Mesenchymal stem cell (in vitro differentiated cells and primary cell): ENCODE results near the gene SLC6A17.

Experiments
- DNase-seq: peaks from one replicate; pipeline ENCODE4 v3.0.0-alpha.2; 2013
- H2AFZ ChIP-seq: one replicate; pipeline ENCODE4 v1.6.1; 2013; ENCODE audit warnings: low read depth, mild to moderate bottlenecking, control low read depth, inconsistent platforms, low read length, moderate library complexity
- H2AK5ac ChIP-seq: 2 replicates; pipeline ENCODE4 v1.6.1; 2013; ENCODE audit warnings: low read length, moderate library complexity, mild to moderate bottlenecking, inconsistent platforms; ENCODE audit not compliant: severe bottlenecking
- H2BK120ac ChIP-seq: one replicate; pipeline ENCODE4 v1.6.1; 2013; ENCODE audit warnings: low read depth, mild to moderate bottlenecking, inconsistent platforms, low read length, moderate library complexity
- H2BK12ac ChIP-seq, 2 experiments: one replicate each; pipeline ENCODE4 v1.6.1; 2013; ENCODE audit warnings: inconsistent platforms in 2 of 2, low read length in 2 of 2, mild to moderate bottlenecking in 2 of 2, moderate library complexity in 2 of 2, control low read depth in 1 of 2
- H2BK15ac ChIP-seq: one replicate; pipeline ENCODE4 v1.6.1; 2013; ENCODE audit warnings: mild to moderate bottlenecking, low read depth, inconsistent platforms; ENCODE audit not compliant: poor library complexity, severe bottlenecking
- H2BK5ac ChIP-seq: 2 replicates; pipeline ENCODE4 v1.6.1; 2013; ENCODE audit warnings: low read depth, mild to moderate bottlenecking, low read length, control low read depth, inconsistent platforms; ENCODE audit not compliant: poor library complexity, severe bottlenecking
- H3K14ac ChIP-seq, 2 experiments: one replicate each; pipeline ENCODE4 v1.6.1; 2013; ENCODE audit warnings: inconsistent platforms in 2 of 2, low read length in 2 of 2, control low read depth in 1 of 2, mild to moderate bottlenecking in 1 of 2, moderate library complexity in 1 of 2
- H3K18ac ChIP-seq, 2 experiments: one replicate each; pipeline ENCODE4 v1.6.1; 2013; ENCODE audit warnings: inconsistent platforms in 2 of 2, low read length in 2 of 2, control low read depth in 1 of 2, low read depth in 1 of 2, mild to moderate bottlenecking in 1 of 2
- H3K23ac ChIP-seq, 2 experiments: one replicate each; pipeline ENCODE4 v1.6.1; 2013; ENCODE audit warnings: inconsistent platforms in 2 of 2, low read length in 2 of 2, mild to moderate bottlenecking in 2 of 2, moderate library complexity in 2 of 2, control low read depth in 1 of 2
- H3K27ac ChIP-seq: 2 replicates; pipeline ENCODE4 v1.5.1; 2013; ENCODE audit warnings: mild to moderate bottlenecking, moderate library complexity, low read length, control low read depth, inconsistent platforms; ENCODE audit not compliant: poor library complexity, severe bottlenecking
- H3K27me3 ChIP-seq, 2 experiments: 2 replicates each; pipeline versions ENCODE4 v1.6.1 to v1.7.0; 2013; ENCODE audit warnings: low read length in 2 of 2, mild to moderate bottlenecking in 2 of 2, moderate library complexity in 2 of 2, control low read depth in 1 of 2, inconsistent platforms in 1 of 2; ENCODE audit not compliant: control insufficient read depth in 1 of 2, insufficient read depth in 1 of 2
- H3K36me3 ChIP-seq, 2 experiments: 2 replicates each; pipeline versions ENCODE4 v1.6.1 to v1.7.0; 2013; ENCODE audit warnings: low read length in 2 of 2, control low read depth in 1 of 2, inconsistent platforms in 1 of 2, low read depth in 1 of 2, mild to moderate bottlenecking in 1 of 2; ENCODE audit not compliant: insufficient read depth in 2 of 2, control insufficient read depth in 1 of 2
- H3K4ac ChIP-seq, 2 experiments: one replicate each; pipeline ENCODE4 v1.6.1; 2013; ENCODE audit warnings: inconsistent platforms in 2 of 2, low read length in 2 of 2, mild to moderate bottlenecking in 2 of 2, moderate library complexity in 2 of 2, control low read depth in 1 of 2, low read depth in 1 of 2
- H3K4me1 ChIP-seq: 2 replicates; pipeline ENCODE4 v1.6.1; 2013; ENCODE audit warnings: low read depth, low read length, control low read depth; ENCODE audit not compliant: control insufficient read depth, insufficient read depth
- H3K4me2 ChIP-seq: 2 replicates; pipeline ENCODE4 v1.6.1; 2013; ENCODE audit warnings: low read length, mild to moderate bottlenecking, inconsistent platforms; ENCODE audit not compliant: poor library complexity, severe bottlenecking
- H3K4me3 ChIP-seq, 2 experiments: 2 replicates each; pipeline versions ENCODE4 v1.5.1 to v1.7.0; 2013; ENCODE audit warnings: low read length in 2 of 2, mild to moderate bottlenecking in 2 of 2, control low read depth in 1 of 2, low read depth in 1 of 2; ENCODE audit not compliant: insufficient read depth in 1 of 2
- H3K79me1 ChIP-seq: replicated peaks from 2 replicates; pipeline ENCODE4 v1.6.1; 2013; ENCODE audit warnings: mild to moderate bottlenecking, control low read depth, low read length, inconsistent platforms; ENCODE audit not compliant: poor library complexity, severe bottlenecking
- H3K9ac ChIP-seq: 2 replicates; pipeline ENCODE4 v1.7.0; 2013; ENCODE audit warnings: mild to moderate bottlenecking, low read length, moderate library complexity
- H3K9me3 ChIP-seq: 2 replicates; pipeline ENCODE4 v1.7.0; 2013; ENCODE audit warnings: mild to moderate bottlenecking, low read length; ENCODE audit not compliant: control insufficient read depth
- H4K8ac ChIP-seq: one replicate; pipeline ENCODE4 v1.6.1; 2013; ENCODE audit warnings: inconsistent platforms, mild to moderate bottlenecking, low read length, moderate library complexity
- H4K91ac ChIP-seq: one replicate; pipeline ENCODE4 v1.6.1; 2013; ENCODE audit warnings: mild to moderate bottlenecking, low read length, inconsistent platforms
- WGBS: methylation state at CpG from one replicate; pipeline ENCODE4 v1.1.7; 2013; ENCODE audit warnings: mixed read lengths; 5-methylcytosine and 5-hydroxymethylcytosine counted together

Gene SLC6A17

DNA sequence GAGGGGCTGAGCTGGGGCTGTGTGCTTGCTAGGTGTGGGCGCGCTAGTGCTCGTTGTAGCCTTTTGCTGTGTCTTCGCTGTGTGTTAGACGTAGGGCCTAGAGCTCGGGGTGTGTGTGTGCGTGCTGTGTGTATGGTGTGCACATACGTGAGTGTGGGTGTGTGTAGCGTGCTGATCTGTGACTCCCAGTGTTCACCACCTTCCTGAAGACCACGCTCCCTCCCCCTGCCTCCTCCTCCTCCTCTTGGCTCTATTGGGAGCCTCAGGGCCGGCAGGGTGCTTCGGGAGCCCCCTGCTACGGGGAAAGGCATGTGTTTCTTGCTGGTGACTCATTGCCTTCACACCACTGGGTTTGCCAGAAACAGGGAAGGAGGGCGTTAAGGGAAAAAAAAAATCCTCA, 50.4 kb downstream of the SLC6A17 start:
- no peak overlapping the region for H3K27ac ChIP-seq
- H3K27me3 ChIP-seq, result peaks cover 0 to 5% of the 10 kb centered on the region in 2 experiments
- peaks cover 8% of the 10 kb centered on the region for H3K4me1 ChIP-seq
- H3K36me3 ChIP-seq, result no peaks in the 10 kb centered on the region
- H3K4me3 ChIP-seq, result no peak overlapping the region
- H3K23ac ChIP-seq, result no peak overlapping the region
- peak; percentile 12 for DNase-seq
- peak overlapping the region; percentile 0 for H4K91ac ChIP-seq
- no peak overlapping the region for H2BK12ac ChIP-seq
- H3K4me2 ChIP-seq, result no peak overlapping the region
- no peak overlapping the region for H2BK5ac ChIP-seq
- H3K79me1 ChIP-seq, result no peaks in the 10 kb centered on the region
- H3K18ac ChIP-seq, result no peak overlapping the region
- H3K9me3 ChIP-seq, result no peaks in the 10 kb centered on the region
- no peak overlapping the region for H2BK120ac ChIP-seq
- WGBS, result 54% methylated on average over 8 of the region's 14 CpGs
- no peak overlapping the region for H3K9ac ChIP-seq
- H3K14ac ChIP-seq, result no peak overlapping the region
- H2BK15ac ChIP-seq, result no peak overlapping the region
- no peak overlapping the region for H3K4ac ChIP-seq
- H4K8ac ChIP-seq, result no peak overlapping the region
- no peak overlapping the region for H2AFZ ChIP-seq
- H2AK5ac ChIP-seq, result no peak overlapping the region

DNA sequence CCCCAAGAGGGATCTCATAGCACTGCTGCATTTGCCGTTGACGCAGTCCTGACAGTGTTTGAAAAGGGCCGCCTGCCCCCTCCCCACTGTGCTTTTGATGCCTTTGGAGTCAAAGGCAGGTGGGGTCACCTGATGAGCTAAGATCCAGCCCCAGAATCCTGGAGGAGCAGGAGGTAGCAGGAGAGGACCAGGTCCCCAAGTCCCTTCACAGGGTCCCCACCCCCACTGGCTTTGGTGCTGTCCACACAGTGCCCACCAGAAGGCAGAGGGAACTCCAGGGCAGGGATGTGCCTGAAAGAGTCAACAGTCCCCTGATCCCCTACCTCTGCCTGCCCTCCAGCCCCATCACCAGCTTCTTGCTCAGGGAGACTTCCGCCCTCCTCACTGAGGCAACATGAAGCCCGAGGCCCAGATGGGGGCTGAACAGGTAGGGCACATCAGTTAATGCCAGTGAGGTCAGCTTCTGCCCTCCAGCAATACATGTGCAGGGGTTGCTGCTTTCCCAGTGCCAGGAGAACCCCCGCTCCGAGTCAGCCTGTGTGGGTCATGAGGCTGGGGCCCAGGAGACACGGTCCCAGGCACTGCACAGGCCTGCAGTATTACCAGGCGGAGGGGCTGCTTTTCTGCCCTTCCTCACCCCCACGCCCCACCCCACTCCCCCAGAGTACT, 51.0 kb downstream of the SLC6A17 start:
- Histone ChIP-seq H3K4me3 (no peak overlapping the region), H3K18ac (no peak overlapping the region), H2AFZ (no peak overlapping the region), H3K27ac (no peak overlapping the region), H3K4me2 (no peak overlapping the region), H3K9ac (no peak overlapping the region), H3K23ac (no peak overlapping the region), H4K8ac (no peak overlapping the region), H2AK5ac (no peak overlapping the region), H2BK120ac (no peak overlapping the region), H3K36me3 (no peaks in the 10 kb centered on the region), H2BK15ac (no peak overlapping the region), H3K4me1 (peaks cover 8% of the 10 kb centered on the region), H2BK12ac (no peak overlapping the region), H3K9me3 (no peaks in the 10 kb centered on the region), H3K4ac (no peak overlapping the region), H4K91ac (no peak overlapping the region), H3K14ac (no peak overlapping the region), H3K79me1 (no peaks in the 10 kb centered on the region), H2BK5ac (no peak overlapping the region), H3K27me3 (peaks cover 0 to 11% of the 10 kb centered on the region in 2 experiments)
- no peak for DNase-seq
- WGBS, result 91% methylated on average over 10 of the region's 10 CpGs

DNA sequence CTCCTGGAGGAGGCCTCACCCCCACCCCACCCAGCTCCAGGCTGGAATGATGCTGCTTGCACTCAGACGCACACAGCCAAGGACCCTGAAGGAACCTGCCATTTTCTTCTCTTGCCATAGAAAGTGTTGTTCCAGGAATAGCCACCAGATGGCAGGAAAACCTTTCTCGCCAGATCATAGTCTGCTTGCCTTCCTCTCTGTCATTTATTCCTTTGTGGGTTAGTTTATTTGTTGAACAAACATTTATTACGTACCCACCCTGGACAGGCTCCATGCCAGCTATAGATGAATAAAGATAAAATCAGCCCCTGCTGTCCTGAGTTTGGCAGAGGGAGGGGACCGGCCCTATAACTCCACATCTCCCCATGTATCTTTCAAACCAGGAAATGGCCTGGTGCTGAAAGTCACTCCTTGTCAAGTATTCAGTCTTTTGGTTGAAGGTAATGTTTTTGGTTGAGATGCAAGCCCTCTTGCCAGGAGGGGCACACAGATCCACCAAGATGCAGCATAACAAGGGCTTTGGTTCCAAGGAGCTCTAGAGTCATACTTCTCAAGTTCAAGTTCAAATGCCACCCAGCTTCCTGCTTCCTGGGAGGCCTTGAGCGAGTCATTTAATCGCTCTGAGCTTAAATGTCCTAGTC, 52.8 kb downstream of the SLC6A17 start:
- Histone ChIP-seq H3K4ac (no peak overlapping the region), H2BK120ac (no peak overlapping the region), H3K27ac (no peak overlapping the region), H4K8ac (no peak overlapping the region), H2AK5ac (no peak overlapping the region), H4K91ac (no peak overlapping the region), H3K79me1 (no peaks in the 10 kb centered on the region), H3K4me2 (no peak overlapping the region), H3K9ac (peak overlapping the region; percentile 17), H2BK15ac (no peak overlapping the region), H3K4me1 (peaks cover 8% of the 10 kb centered on the region), H3K27me3 (peaks cover 0 to 27% of the 10 kb centered on the region in 2 experiments), H3K23ac (no peak overlapping the region), H3K14ac (no peak overlapping the region), H3K9me3 (no peaks in the 10 kb centered on the region), H2AFZ (no peak overlapping the region), H2BK12ac (no peak overlapping the region), H3K18ac (no peak overlapping the region), H3K4me3 (no peak overlapping the region), H2BK5ac (no peak overlapping the region), H3K36me3 (no peaks in the 10 kb centered on the region)
- WGBS, result 0% methylated on average over 2 of the region's 6 CpGs
- peak; percentile 73 for DNase-seq

DNA sequence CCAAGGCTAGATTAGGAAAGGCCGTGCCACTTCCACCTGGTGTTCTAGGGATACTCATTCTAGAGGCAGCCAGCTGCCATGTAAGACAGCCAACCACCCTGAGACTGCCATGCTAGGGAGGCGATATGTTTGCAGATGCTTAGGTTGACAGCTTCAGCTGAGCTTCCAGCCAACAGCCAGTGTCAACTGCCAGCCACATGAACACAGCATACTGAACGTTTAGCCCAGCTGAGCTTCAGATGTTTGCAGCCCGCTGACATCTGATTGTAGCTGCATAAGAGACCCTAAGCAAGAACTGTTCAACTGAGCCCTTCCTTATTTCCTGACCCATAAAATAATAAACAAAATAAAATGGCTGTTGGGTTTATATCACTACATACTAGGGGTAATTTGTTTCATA, 54.9 kb downstream of the SLC6A17 start:
- H3K4me1 ChIP-seq, result peaks cover 16% of the 10 kb centered on the region
- no peak overlapping the region for H3K23ac ChIP-seq
- no peak overlapping the region for H2BK5ac ChIP-seq
- H2BK120ac ChIP-seq, result no peak overlapping the region
- no peak overlapping the region for H3K27ac ChIP-seq
- peaks cover 0 to 40% of the 10 kb centered on the region in 2 experiments for H3K27me3 ChIP-seq
- H3K36me3 ChIP-seq, result no peaks in the 10 kb centered on the region
- WGBS, result 72% methylated on average over 3 of the region's 4 CpGs
- H3K4me2 ChIP-seq, result no peak overlapping the region
- no peak overlapping the region for H2BK12ac ChIP-seq
- H2AFZ ChIP-seq, result no peak overlapping the region
- no peak overlapping the region for H3K14ac ChIP-seq
- H3K4me3 ChIP-seq, result no peak overlapping the region
- no peak overlapping the region for H2BK15ac ChIP-seq
- no peak for DNase-seq
- no peaks in the 10 kb centered on the region for H3K9me3 ChIP-seq
- H3K79me1 ChIP-seq, result no peaks in the 10 kb centered on the region
- no peak overlapping the region for H3K4ac ChIP-seq
- H4K8ac ChIP-seq, result no peak overlapping the region
- H3K18ac ChIP-seq, result no peak overlapping the region
- H3K9ac ChIP-seq, result no peak overlapping the region
- no peak overlapping the region for H4K91ac ChIP-seq
- H2AK5ac ChIP-seq, result no peak overlapping the region
